IMR-90 (cell line): ENCODE data around the gene ZCCHC3. TPM values are rescaled to one million over a fixed set of nuclear protein-coding genes. Genes with fewer than 3 reads are reported as not detected.
A peak's percentile ranks its signal among the peaks of the same experiment; 100 is the strongest.

Source experiments
- ATAC-seq: fragments of 200-7000 bp; cut with Tn5 transposase; 2 replicates; pipeline ENCODE4 v1.9.1; 2020; ENCODE audit warnings: low read depth, mild to moderate bottlenecking, moderate library complexity
- BruUV-seq: library from RNA; stranded (reverse); fragments of 400-500 nt; replicated peaks from 2 replicates; lab custom pipeline; 2021; lab: Mats Ljungman, UMichigan
- CTCF ChIA-PET: fragments of 300-600 bp; formaldehyde crosslinking; extraction: SDS; loops from one replicate; lab custom pipeline; 2021; ENCODE audit warnings: antibody characterized with exemption; lab: Yijun Ruan, JAX
- POLR2A ChIA-PET: fragments of 300-600 bp; sonication (Branson Sonifier 250); formaldehyde crosslinking; loops from one replicate; lab custom pipeline; 2022; ENCODE audit warnings: antibody characterized with exemption; ENCODE audit not compliant: unreplicated experiment; lab: Charles Lee
- DNase-seq: peaks from one replicate; pipeline ENCODE4 v3.0.0; 2013
- H2AFZ ChIP-seq: replicated peaks from 2 replicates; pipeline ENCODE3; 2013; ENCODE audit warnings: low read length, mild to moderate bottlenecking; ENCODE audit not compliant: poor library complexity
- H2AK5ac ChIP-seq: 2 replicates; pipeline ENCODE4 v1.6.1; 2013; ENCODE audit warnings: low read depth, low read length, inconsistent platforms
- H2AK9ac ChIP-seq: replicated peaks from 2 replicates; pipeline ENCODE3; 2013; ENCODE audit warnings: mild to moderate bottlenecking, low read depth, low read length, moderate library complexity; ENCODE audit not compliant: poor library complexity
- H2BK120ac ChIP-seq: 2 replicates; pipeline ENCODE4 v1.6.1; 2013; ENCODE audit warnings: low read depth, low read length, inconsistent platforms
- H2BK15ac ChIP-seq: 3 replicates; pipeline ENCODE4 v1.6.1; 2013; ENCODE audit warnings: low read depth, low read length, inconsistent platforms
- H2BK20ac ChIP-seq: 2 replicates; pipeline ENCODE4 v1.6.1; 2013; ENCODE audit warnings: low read depth, mild to moderate bottlenecking, inconsistent platforms, low read length, moderate library complexity
- H2BK5ac ChIP-seq: 2 replicates; pipeline ENCODE4 v1.6.1; 2013; ENCODE audit warnings: mild to moderate bottlenecking, low read depth, low read length, inconsistent platforms; ENCODE audit not compliant: poor library complexity, severe bottlenecking
- H3K14ac ChIP-seq: replicated peaks from 2 replicates; pipeline ENCODE4 v1.6.1; 2013; ENCODE audit warnings: low read depth, low read length, inconsistent platforms
- H3K18ac ChIP-seq: 2 replicates; pipeline ENCODE4 v1.6.1; 2013; ENCODE audit warnings: low read depth, low read length, control low read depth
- H3K23ac ChIP-seq: 2 replicates; pipeline ENCODE4 v1.6.1; 2013; ENCODE audit warnings: low read depth, low read length, inconsistent platforms
- H3K27ac ChIP-seq: 2 replicates; pipeline ENCODE4 v1.5.1; 2013; ENCODE audit warnings: mild to moderate bottlenecking, control low read depth, low read length; ENCODE audit not compliant: insufficient read depth
- H3K27me3 ChIP-seq: 2 replicates; pipeline ENCODE4 v1.6.1; 2013; ENCODE audit warnings: low read length; ENCODE audit not compliant: control insufficient read depth, insufficient read depth
- H3K36me3 ChIP-seq: 2 replicates; pipeline ENCODE4 v1.6.1; 2013; ENCODE audit warnings: low read length, mixed read lengths; ENCODE audit not compliant: control insufficient read depth, insufficient read depth
- H3K4ac ChIP-seq: 2 replicates; pipeline ENCODE4 v1.6.1; 2013; ENCODE audit warnings: low read depth, low read length, inconsistent platforms
- H3K4me1 ChIP-seq: 2 replicates; pipeline ENCODE4 v1.6.1; 2013; ENCODE audit warnings: low read length, mixed read lengths; ENCODE audit not compliant: control insufficient read depth, insufficient read depth
- H3K4me2 ChIP-seq: 2 replicates; pipeline ENCODE4 v1.6.1; 2013; ENCODE audit warnings: low read depth, mild to moderate bottlenecking, control low read depth, low read length, moderate library complexity
- H3K4me3 ChIP-seq: 2 replicates; pipeline ENCODE4 v1.5.1; 2013; ENCODE audit warnings: low read depth, mild to moderate bottlenecking, control low read depth, low read length, moderate library complexity; ENCODE audit not compliant: insufficient read depth
- H3K56ac ChIP-seq: 2 replicates; pipeline ENCODE4 v1.6.1; 2013; ENCODE audit warnings: low read length, inconsistent platforms; ENCODE audit not compliant: insufficient read depth; ENCODE audit errors: extremely low read depth
- H3K79me1 ChIP-seq, 2 experiments: 2 replicates each; pipeline ENCODE4 v1.6.1; 2013; ENCODE audit warnings: low read length in 2 of 2, inconsistent platforms in 1 of 2, low read depth in 1 of 2
- H3K9ac ChIP-seq: 2 replicates; pipeline ENCODE4 v1.6.1; 2013; ENCODE audit warnings: low read depth, low read length, control low read depth
- H3K9me1 ChIP-seq: 2 replicates; pipeline ENCODE4 v1.6.1; 2013; ENCODE audit warnings: low read length, inconsistent platforms; ENCODE audit not compliant: insufficient read depth
- H3K9me3 ChIP-seq: 2 replicates; pipeline ENCODE4 v1.6.1; 2013; ENCODE audit warnings: low read length; ENCODE audit not compliant: control insufficient read depth, insufficient read depth
- H4K20me1 ChIP-seq: 2 replicates; pipeline ENCODE4 v1.6.1; 2013; ENCODE audit warnings: low read length, inconsistent platforms; ENCODE audit not compliant: insufficient read depth
- H4K5ac ChIP-seq: 2 replicates; pipeline ENCODE4 v1.6.1; 2013; ENCODE audit warnings: mild to moderate bottlenecking, low read depth, low read length, control low read depth
- H4K8ac ChIP-seq, 2 experiments: 2 replicates each; pipeline ENCODE4 v1.6.1; 2013; ENCODE audit warnings: low read depth in 2 of 2, low read length in 2 of 2, control low read depth in 1 of 2, inconsistent platforms in 1 of 2
- H4K91ac ChIP-seq: 2 replicates; pipeline ENCODE4 v1.6.1; 2013; ENCODE audit warnings: low read depth, low read length, inconsistent platforms; ENCODE audit not compliant: insufficient read depth
- BHLHE40 ChIP-seq: fragments of 150-350 bp; IDR thresholded peaks from 2 replicates; pipeline ENCODE4 v1.6.1; 2016; ENCODE audit warnings: mild to moderate bottlenecking, low read depth, low read length
- CEBPB ChIP-seq: IDR thresholded peaks from 2 replicates; pipeline ENCODE4 v1.6.1; 2012; ENCODE audit warnings: low read depth, low read length, improper control_type of control experiment
- CHD1 ChIP-seq: IDR thresholded peaks from 2 replicates; pipeline ENCODE4 v1.6.1; 2012; ENCODE audit warnings: low read depth, low read length, improper control_type of control experiment
- CTCF ChIP-seq: conservative IDR thresholded peaks from 2 replicates; pipeline ENCODE4 v1.5.1; 2012; ENCODE audit warnings: mild to moderate bottlenecking, low read depth, low read length, improper control_type of control experiment
- ELK1 ChIP-seq: fragments of 150-350 bp; IDR thresholded peaks from 2 replicates; pipeline ENCODE4 v1.6.1; 2016; ENCODE audit warnings: low read depth, mild to moderate bottlenecking, low read length, moderate library complexity, borderline replicate concordance
- MAZ ChIP-seq: IDR thresholded peaks from 2 replicates; pipeline ENCODE4 v1.6.1; 2012; ENCODE audit warnings: low read depth, mild to moderate bottlenecking, low read length, improper control_type of control experiment, moderate library complexity, borderline replicate concordance
- NFE2L2 ChIP-seq: fragments of 150-350 bp; IDR thresholded peaks from 2 replicates; pipeline ENCODE4 v1.6.1; 2016; ENCODE audit warnings: low read depth, mild to moderate bottlenecking, low read length
- POLR2A ChIP-seq: IDR thresholded peaks from 2 replicates; pipeline ENCODE4 v1.6.1; 2012; ENCODE audit warnings: mild to moderate bottlenecking, low read depth, low read length
- RAD21 ChIP-seq: IDR thresholded peaks from 2 replicates; pipeline ENCODE4 v1.6.1; 2012; ENCODE audit warnings: low read length, improper control_type of control experiment
- RCOR1 ChIP-seq: IDR thresholded peaks from 2 replicates; pipeline ENCODE4 v1.6.1; 2012; ENCODE audit warnings: mild to moderate bottlenecking, low read length, improper control_type of control experiment; ENCODE audit not compliant: insufficient replicate concordance
- SMC3 ChIP-seq: fragments of 150-350 bp; IDR thresholded peaks from 2 replicates; pipeline ENCODE4 v1.6.1; 2016; ENCODE audit warnings: low read depth, mild to moderate bottlenecking, antibody characterized with exemption, low read length, moderate library complexity
- WGBS, 2 experiments: methylation state at CpG; one replicate each; pipeline versions ENCODE4 v1.1.5 to v1.1.7; 2013; ENCODE audit warnings: missing lambda C conversion rate in 2 of 2; ENCODE audit not compliant: insufficient read length in 1 of 2; ENCODE audit errors: extremely low coverage in 2 of 2; 5-methylcytosine and 5-hydroxymethylcytosine counted together
- dilution Hi-C: fragments of 300-500 bp; cut with HindIII; formaldehyde crosslinking; loops from one replicate; pipeline ENCODE4 v1.14.3; 2018; ENCODE audit warnings: low sequenced_read_pairs; ENCODE audit not compliant: unreplicated experiment
- in situ Hi-C: fragments of 300-500 bp; cut with MboI; formaldehyde crosslinking; loops from 3 replicates; pipeline ENCODE4 v1.14.3; 2019; ENCODE audit warnings: low sequenced_read_pairs, inconsistent platforms, mixed read lengths
- intact Hi-C: fragments of 100-400 bp; cut with micrococcal nuclease; formaldehyde crosslinking; loops from 2 replicates; pipeline ENCODE4 v1.10.0; 2022
- polyA plus RNA-seq, 3 experiments: library from polyadenylated mRNA; depleted of rRNA; stranded (reverse); fragments of >200 nt; gene quantifications; 2 replicates each; pipeline ENCODE4 v1.2.3, GENCODE V29; 2012; ENCODE audit warnings: low replicate concordance in 1 of 3
- total RNA-seq: library from RNA; depleted of rRNA; stranded (reverse); fragments of >200 nt; gene quantifications from 2 replicates; pipeline ENCODE4 v1.2.3, GENCODE V29; 2012
- TF ChIP-seq, protein P1 (sequence below): fragments of 150-350 bp; IDR thresholded peaks from 2 replicates; pipeline ENCODE4 v1.6.1; 2017; ENCODE audit warnings: mild to moderate bottlenecking, antibody characterized with exemption, low read length, low read depth

ZCCHC3 gene
- total and polyA plus RNA-seq, 2 of the 4 experiments (the other 2 are of a cell fraction), result 8.2 to 10.9 TPM

GRCh38 chr20:347317-347639 is 49.9 kb downstream of the ZCCHC3 start:
- CTCF ChIA-PET, result no interaction called here
- Histone ChIP-seq H2BK20ac (no peak overlapping the region), H4K91ac (peak overlapping the region; percentile 88), H2AK5ac (peak overlapping the region; percentile 72), H3K9me3 (peaks cover 3% of the 10 kb centered on the region), H2BK120ac (0 out of 2 replicates have a peak overlapping the region, but pooled peaks have one; percentile 55), H2AK9ac (peak overlapping the region; percentile 97), H4K5ac (peak overlapping the region; percentile 18; the same call in 1 of the 2 replicates), H3K27ac (peak overlapping the region; percentile 89), H3K4me3 (peak overlapping the region; percentile 67), H2BK5ac (peak overlapping the region; percentile 48), H3K14ac (peak overlapping the region; percentile 90), H3K23ac (peak overlapping the region; percentile 69; the same call in 1 of the 2 replicates), H3K4ac (peak overlapping the region; percentile 90), H3K79me1 (peaks cover 14 to 30% of the 10 kb centered on the region in 2 experiments; a peak in 3 of 4 replicates), H3K9ac (peak overlapping the region; percentile 81), H3K27me3 (no peaks in the 10 kb centered on the region), H3K36me3 (peaks cover 7% of the 10 kb centered on the region), H3K9me1 (peaks cover 13% of the 10 kb centered on the region), H3K4me1 (peaks cover 8% of the 10 kb centered on the region), H3K56ac (0 out of 2 replicates have a peak overlapping the region, but pooled peaks have one; percentile 26), H3K4me2 (peak overlapping the region; percentile 82), H4K8ac (peak overlapping the region; percentile 84 to 88; a peak in 3 of 4 replicates), H4K20me1 (peaks cover 9% of the 10 kb centered on the region), H2BK15ac (no peak overlapping the region), H2AFZ (peak overlapping the region; percentile 98), H3K18ac (peak overlapping the region; percentile 6; the same call in 1 of the 2 replicates)
- BruUV-seq, result no TSS peak
- dilution Hi-C loops (no loop called here), in situ Hi-C loops (no loop called here), intact Hi-C loops (no loop called here)
- TF ChIP-seq ELK1 (no peak), RAD21 (no peak), POLR2A (no peak), MAZ (no peak), CTCF (no peak), CEBPB (no peak), CHD1 (no peak), BHLHE40 (no peak), SMC3 (no peak), RCOR1 (no peak), NFE2L2 (no peak)
- TF ChIP-seq, protein P1, sequence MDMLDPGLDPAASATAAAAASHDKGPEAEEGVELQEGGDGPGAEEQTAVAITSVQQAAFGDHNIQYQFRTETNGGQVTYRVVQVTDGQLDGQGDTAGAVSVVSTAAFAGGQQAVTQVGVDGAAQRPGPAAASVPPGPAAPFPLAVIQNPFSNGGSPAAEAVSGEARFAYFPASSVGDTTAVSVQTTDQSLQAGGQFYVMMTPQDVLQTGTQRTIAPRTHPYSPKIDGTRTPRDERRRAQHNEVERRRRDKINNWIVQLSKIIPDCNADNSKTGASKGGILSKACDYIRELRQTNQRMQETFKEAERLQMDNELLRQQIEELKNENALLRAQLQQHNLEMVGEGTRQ, result no peak
- ATAC-seq (no peak), DNase-seq (no peak)
- no CpG with 5 or more reads among the region's 19 CpGs for WGBS, 2 experiments
- POLR2A ChIA-PET, result interaction anchor here (1.7 kb wide), 1 partner anchor 17 kb away, joined by 4 read pairs; no protein-coding TSS in a partner anchor
